HG02981 (cell line): ENCODE data around the gene PRPF4.
"Not testable (repeated sequence)": the region's sequence is repeated elsewhere in the genome, so short reads cannot be mapped to it uniquely, and the experiment has no call there.

ENCODE experiments used
- ATAC-seq: cut with Tn5 transposase; IDR thresholded peaks from one replicate; pipeline ENCODE4 v1.9.1; 2021; ENCODE audit warnings: mild to moderate bottlenecking, moderate library complexity; ENCODE audit not compliant: unreplicated experiment

The PRPF4 gene

DNA sequence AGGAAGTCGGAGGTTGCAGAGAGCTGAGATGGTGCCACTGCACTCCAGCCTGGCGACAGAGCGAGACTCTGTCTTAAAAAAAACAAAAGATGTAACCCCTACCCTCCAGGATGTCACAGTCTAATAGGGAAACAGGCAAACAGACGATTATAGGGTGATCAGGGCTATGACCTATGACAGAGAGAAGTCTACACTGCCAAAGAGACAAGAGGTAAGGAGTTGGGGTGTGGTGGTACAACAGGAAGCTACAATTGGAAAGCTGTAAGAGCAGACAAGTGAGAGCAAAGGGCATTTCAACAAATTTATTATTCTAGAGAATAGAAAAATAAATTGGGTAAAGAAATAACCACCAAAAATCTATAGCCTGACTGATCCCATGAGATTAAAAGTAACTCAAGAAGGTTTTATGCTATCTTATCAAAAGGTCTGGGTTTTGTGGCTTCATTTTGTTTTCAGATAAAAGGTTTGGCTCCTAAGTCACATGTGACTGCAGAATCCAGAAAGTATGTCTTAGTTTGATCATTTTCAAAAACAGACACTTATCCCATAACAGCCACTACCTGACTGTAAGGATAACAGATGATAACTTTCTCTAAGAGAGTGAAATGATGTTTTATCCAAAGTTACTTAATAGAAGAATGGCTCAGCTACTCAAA lies 7.4 kb upstream of the PRPF4 start:
- no peak for ATAC-seq

DNA sequence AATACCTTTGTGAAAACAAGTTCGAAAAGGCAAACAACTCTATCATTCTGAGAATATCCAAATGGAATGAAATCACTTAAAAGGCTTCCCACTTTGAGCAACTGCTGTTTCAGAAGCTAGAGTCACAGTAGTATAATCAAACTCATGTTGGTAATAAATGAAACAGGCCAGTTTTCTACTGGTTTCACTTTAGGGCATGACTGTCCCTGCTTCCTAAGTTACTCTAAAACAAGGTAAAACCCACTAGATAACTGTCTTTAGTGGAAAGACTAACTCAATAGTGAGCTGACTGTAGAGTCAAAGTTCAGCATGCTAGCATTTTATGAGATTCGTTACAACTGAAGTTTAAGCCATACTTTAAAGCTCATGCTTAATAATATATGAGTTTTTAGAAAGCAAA lies 6.1 kb upstream of the PRPF4 start:
- no peak for ATAC-seq

DNA sequence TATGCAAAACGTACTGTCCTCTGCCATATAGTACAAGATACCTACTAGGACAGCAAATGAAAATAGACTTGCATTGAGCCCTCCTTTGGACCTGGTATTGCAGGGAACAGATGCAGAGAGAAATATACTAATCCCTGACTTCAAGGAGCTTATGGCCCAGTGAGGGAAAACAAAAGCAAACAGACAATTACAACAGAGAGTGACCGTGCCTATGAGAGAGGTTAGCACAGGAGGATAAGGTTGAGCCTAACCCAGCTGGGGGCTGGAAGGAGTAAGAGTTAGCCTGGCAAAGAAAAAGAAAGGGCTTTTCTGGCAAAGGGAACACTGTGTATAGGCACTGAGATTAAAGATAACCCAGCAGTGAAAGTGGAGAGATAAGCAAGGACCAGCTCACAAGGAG lies 5.6 kb upstream of the PRPF4 start:
- ATAC-seq: no peak

GRCh38 chr9:113274474-113275156 lies 843 bp upstream of the PRPF4 start:
- ATAC-seq: peak; percentile 3

GRCh38 chr9:113278840-113279239 lies 3.4 kb downstream of the PRPF4 start:
- no peak for ATAC-seq

DNA sequence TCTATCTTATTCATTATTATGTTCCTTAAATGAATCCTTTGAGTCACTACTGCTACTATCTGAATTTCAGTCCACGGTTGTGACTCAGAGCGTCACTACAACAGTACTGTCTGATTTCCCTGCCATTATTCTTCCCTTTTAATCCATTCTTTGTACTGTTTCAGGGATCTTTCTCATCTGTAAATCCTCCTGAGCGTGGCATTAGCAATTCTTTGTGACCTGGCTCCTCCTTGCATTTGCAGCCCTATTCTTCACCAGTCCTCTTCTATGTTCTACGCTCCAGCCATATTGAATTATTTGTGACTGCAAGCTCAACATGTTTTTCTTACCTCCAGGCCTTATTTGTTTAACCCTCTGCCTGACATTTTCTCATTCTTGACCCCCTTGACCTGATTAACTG lies 5.9 kb downstream of the PRPF4 start:
- no peak for ATAC-seq

GRCh38 chr9:113289091-113289490 lies 13.6 kb downstream of the PRPF4 start:
- no peak for ATAC-seq

DNA sequence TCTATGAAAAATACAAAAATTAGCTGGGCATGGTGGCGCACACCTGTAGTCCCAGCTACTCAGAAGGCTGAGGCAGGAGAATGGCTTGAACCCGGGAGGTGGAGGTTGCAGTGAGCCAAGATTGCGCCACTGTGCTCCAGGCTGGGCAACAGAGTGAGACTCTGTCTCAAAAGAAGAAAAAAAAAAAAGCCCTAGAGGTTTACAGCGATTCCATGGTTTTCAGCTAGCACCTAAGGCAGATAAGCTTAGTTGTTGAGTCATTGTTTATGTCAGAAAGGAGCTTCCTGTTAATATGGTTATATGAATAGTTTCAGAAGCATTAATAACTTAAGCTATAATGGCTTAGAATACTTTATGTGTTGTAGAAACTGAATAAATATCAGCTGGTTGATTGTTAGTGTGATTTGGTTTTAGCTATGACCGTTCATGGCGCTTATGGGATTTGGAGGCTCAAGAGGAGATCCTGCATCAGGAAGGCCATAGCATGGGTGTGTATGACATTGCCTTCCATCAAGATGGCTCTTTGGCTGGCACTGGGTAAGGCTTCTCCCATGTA lies 14.7 kb downstream of the PRPF4 start:
- ATAC-seq: no peak

DNA sequence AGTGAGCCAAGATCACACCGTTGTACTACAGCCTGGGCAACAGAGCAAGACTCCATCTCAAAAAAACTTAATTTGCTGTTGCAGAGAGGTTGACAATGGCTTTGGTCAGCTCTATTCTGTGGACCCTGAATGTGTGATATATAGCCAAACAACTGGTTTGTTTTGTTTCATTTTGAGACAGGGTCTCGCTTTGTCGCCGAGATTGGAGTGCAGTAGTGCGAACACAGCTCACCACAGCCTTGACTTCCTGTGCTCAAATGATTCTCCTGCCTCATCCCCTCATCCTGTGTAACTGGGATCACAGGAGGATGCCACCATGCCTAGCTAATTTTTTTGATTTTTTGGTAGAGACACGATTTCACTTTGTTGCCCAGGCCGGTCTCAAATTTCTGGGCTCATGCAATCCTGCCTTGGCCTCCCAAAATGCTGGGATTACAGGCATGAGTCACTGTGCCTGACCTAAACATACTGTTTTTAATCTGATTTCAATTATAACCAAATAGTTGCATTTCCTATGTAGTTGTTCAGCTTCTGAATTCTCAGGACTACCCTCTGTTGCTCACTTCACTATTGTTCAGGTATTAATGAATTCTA lies 17.9 kb downstream of the PRPF4 start:
- no peak for ATAC-seq

DNA sequence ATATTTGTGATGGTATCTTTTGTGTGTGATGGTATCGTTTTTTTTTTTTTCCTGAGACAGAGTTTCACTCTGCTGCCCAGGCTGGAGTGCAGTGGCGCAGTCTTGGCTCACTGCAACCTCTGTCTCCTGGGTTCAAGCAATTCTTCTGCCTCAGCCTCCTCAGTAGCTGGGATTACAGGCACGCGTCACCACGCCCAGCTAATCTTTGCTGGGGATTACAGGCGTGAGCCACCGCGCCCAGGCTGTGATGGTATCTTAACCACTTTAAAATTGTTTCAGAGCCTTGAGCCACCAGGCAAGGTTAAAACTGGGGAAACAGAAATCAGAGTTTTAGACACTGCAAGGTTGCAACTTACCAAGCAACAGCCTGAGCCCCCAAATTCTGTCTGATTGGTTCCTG lies 20.8 kb downstream of the PRPF4 start:
- ATAC-seq: not testable (repeated sequence)

GRCh38 chr9:113296796-113297558 lies 21.5 kb downstream of the PRPF4 start:
- no peak for ATAC-seq

DNA sequence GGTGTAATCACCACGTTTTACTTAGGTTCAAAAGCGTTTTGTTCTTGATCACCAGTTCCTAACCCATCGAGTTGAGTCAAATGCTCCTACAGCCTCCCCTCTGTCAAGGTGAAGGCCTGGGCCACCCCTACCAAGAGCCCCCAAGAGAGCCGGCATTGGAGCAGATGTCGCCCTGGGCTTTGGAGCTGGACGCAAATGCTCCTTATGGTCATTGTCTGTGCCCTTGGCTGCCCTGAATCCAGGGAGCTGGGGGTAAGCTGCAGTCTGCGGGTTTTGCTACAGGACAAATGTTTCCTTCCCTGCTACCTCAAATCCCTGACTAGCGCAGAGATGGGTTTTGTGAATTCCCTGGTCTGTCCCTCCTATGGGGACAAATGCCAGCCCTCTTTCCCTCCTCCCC lies 22.9 kb downstream of the PRPF4 start:
- no peak for ATAC-seq

DNA sequence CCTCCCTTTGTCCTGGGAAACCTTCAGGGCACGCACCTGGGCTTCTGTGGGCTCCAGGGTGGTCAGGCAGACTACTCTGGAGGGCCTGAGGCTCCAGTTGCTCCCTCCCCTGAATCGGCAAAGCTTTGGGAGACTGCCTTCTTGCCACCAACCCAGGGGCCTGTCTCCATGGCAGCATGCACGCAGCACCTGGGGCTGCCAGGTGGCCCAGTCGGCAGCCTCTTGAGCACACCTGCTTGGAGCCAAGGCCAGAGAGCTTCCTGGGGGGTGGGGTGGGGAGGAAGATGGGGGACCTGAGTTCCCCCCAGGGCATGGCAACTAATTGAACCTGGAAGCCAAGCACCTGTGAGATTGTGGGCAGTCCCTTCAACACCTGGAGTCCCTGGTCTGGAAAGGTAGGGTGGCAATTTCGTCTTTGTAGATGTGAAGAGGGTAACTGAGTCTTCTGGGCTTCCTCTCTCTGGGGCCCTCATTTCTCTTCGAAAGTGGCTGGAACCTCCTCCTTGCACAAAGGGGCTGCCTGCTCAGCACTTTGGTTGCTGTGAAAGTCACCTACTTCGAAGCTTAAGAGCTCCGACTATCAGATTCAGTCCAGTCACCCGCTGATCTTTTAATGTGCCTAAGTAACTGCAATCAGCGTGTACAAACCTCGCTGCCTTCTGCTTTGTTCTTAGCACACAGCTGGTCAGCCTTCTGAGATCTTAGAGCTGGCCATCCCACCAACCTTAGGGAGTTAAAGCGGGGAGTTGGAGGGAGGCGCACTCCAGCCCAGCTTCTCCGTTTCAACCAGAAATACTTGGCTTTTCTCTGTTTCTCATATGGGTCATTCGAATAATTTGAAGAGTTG lies 23.7 kb downstream of the PRPF4 start:
- ATAC-seq: no peak

DNA sequence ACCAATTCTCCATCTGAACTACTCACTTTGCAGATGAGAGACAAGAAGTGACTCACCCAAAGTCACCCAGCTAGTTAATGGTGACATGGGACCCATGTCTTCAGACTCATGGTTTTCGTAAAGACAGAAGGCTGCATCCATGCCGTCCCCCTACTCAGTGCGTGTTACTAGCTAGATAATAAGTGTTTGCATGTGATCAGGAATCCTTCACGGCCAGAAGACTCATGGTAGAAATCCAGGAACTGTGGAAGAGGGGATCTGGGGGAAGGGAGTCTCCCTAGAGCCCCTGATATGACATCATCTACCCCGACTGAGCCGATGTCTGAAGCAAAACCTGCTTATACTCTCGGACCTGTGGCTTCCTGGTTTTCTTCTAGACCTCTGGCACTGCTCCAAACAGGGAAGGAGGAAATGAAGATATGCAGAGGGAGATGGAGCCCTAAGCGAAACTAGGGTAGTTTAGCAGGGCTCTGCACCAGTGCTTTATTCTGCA lies 24.4 kb downstream of the PRPF4 start:
- no peak for ATAC-seq

GRCh38 chr9:113301548-113301947 lies 26.1 kb downstream of the PRPF4 start:
- ATAC-seq: no peak

DNA sequence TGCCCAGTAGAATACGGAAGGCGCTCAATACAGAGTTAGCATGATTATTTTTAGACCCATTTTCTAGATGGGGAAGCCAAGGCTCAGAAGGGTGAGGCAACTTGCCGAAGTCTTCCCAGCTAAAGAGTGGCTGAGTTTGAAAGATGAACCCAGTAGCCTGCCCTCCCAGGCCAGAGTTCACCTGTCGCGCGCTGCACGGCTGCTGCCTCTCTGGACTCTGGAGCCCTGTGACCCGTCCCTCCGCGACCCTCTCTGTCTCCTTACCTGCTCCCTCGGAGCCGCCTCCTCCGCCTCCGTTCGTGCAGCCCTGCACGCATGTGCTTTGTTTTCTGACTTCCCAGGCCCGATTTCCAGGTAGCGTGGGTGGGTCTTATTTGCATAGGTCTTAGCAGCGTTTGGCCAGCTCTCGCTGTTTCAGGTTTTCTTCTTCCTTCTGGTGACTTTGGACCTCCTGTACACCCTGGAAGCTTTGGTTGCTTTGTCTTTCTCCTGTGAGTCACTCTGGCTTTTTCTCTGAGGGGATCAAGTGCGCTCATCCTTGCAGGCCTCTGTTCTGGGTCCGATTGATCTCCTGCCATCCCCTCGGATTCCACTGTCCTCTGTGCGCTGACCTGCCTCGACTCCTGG lies 27.4 kb downstream of the PRPF4 start, which contains the start of gene RNF183:
Gene RNF183, minus strand, starts transcription at position 585 of the 627 bp plus-strand sequence. CDS start 5,192 bp downstream, outside the sequence.
- ATAC-seq: no peak

- no peak for ATAC-seq
These were observed 31.1 kb downstream of the PRPF4 start for GRCh38 chr9:113306566-113306965.

- no peak for ATAC-seq
These were observed 32.0 kb downstream of the PRPF4 start for GRCh38 chr9:113307396-113307975.

DNA sequence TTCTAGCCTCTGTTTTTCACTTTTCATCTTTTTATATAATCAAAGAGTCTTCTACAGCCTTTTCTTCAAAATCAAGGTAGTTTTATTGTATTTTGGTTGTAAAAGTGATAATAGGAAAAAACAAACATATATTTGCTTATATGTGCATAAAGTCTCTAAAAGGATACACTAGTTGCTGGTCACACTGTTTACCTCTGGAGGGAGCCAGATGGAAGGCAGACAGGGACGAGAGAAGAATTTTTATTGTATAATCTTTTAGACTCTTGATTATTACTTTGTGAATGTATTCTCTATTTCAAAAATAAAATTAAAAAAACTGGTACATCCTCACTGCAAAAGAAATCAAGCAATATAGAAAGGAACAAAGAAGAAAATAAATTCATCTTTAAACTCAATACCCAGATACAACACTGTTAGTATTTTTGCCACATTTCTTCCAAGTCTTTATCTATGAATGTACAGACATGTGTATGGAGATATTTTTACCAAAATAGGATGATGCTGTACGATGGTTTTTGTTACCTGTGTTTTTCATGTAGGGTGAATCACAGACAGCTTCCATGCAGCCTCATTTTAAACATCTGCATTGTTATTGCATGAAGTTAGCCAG lies 33.9 kb downstream of the PRPF4 start:
- ATAC-seq: no peak
